Measurements from ENCODE around the gene BEND3. TPM values are rescaled to one million over a fixed set of nuclear protein-coding genes. Genes with fewer than 3 reads are reported as not detected.

Gene BEND3
- total and polyA plus RNA-seq, 2 experiments from 2014 or later, result 9.2 to 33.7 TPM

DNA sequence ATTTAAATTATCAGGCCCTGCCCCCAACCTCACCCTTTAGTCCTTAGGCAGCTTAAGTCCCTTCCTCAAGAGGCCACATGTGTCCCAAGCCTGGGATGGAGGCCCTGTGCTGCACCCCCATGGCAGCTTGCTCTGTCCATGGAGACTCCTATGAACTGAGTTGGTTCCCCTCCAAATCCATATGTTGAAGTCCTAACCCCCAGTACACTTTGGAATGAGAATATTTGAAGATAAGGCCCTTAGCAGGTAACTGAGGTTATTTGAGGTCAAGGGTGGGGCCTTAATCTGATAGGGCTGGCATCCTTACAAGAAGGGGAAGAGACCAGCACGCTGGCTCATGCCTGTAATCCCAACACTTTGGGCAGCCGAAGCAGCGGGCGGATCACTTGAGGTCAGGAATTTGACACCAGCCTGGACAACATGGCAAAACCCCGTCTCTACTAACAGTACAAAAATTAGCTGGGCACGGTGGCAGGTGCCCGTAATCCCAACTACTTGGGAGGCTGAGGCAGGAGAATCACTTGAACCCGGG, 6.7 kb upstream of the BEND3 start (continued):
- TF ChIP-seq, protein P1, sequence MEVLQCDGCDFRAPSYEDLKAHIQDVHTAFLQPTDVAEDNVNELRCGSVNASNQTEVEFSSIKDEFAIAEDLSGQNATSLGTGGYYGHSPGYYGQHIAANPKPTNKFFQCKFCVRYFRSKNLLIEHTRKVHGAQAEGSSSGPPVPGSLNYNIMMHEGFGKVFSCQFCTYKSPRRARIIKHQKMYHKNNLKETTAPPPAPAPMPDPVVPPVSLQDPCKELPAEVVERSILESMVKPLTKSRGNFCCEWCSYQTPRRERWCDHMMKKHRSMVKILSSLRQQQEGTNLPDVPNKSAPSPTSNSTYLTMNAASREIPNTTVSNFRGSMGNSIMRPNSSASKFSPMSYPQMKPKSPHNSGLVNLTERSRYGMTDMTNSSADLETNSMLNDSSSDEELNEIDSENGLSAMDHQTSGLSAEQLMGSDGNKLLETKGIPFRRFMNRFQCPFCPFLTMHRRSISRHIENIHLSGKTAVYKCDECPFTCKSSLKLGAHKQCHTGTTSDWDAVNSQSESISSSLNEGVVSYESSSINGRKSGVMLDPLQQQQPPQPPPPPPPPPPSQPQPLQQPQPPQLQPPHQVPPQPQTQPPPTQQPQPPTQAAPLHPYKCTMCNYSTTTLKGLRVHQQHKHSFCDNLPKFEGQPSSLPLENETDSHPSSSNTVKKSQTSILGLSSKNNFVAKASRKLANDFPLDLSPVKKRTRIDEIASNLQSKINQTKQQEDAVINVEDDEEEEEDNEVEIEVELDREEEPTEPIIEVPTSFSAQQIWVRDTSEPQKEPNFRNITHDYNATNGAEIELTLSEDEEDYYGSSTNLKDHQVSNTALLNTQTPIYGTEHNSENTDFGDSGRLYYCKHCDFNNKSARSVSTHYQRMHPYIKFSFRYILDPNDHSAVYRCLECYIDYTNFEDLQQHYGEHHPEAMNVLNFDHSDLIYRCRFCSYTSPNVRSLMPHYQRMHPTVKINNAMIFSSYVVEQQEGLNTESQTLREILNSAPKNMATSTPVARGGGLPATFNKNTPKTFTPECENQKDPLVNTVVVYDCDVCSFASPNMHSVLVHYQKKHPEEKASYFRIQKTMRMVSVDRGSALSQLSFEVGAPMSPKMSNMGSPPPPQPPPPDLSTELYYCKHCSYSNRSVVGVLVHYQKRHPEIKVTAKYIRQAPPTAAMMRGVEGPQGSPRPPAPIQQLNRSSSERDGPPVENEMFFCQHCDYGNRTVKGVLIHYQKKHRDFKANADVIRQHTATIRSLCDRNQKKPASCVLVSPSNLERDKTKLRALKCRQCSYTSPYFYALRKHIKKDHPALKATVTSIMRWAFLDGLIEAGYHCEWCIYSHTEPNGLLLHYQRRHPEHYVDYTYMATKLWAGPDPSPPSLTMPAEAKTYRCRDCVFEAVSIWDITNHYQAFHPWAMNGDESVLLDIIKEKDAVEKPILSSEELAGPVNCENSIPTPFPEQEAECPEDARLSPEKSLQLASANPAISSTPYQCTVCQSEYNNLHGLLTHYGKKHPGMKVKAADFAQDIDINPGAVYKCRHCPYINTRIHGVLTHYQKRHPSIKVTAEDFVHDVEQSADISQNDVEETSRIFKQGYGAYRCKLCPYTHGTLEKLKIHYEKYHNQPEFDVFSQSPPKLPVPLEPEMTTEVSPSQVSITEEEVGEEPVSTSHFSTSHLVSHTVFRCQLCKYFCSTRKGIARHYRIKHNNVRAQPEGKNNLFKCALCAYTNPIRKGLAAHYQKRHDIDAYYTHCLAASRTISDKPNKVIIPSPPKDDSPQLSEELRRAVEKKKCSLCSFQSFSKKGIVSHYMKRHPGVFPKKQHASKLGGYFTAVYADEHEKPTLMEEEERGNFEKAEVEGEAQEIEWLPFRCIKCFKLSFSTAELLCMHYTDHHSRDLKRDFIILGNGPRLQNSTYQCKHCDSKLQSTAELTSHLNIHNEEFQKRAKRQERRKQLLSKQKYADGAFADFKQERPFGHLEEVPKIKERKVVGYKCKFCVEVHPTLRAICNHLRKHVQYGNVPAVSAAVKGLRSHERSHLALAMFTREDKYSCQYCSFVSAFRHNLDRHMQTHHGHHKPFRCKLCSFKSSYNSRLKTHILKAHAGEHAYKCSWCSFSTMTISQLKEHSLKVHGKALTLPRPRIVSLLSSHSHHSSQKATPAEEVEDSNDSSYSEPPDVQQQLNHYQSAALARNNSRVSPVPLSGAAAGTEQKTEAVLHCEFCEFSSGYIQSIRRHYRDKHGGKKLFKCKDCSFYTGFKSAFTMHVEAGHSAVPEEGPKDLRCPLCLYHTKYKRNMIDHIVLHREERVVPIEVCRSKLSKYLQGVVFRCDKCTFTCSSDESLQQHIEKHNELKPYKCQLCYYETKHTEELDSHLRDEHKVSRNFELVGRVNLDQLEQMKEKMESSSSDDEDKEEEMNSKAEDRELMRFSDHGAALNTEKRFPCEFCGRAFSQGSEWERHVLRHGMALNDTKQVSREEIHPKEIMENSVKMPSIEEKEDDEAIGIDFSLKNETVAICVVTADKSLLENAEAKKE (CRISPR knock-in tag; IDR thresholded peaks at IDR 0.05), result no peak
- TF ChIP-seq ZNF114 (CRISPR knock-in tag; IDR thresholded peaks at IDR 0.05), result no peak
- TF ChIP-seq, protein P2, sequence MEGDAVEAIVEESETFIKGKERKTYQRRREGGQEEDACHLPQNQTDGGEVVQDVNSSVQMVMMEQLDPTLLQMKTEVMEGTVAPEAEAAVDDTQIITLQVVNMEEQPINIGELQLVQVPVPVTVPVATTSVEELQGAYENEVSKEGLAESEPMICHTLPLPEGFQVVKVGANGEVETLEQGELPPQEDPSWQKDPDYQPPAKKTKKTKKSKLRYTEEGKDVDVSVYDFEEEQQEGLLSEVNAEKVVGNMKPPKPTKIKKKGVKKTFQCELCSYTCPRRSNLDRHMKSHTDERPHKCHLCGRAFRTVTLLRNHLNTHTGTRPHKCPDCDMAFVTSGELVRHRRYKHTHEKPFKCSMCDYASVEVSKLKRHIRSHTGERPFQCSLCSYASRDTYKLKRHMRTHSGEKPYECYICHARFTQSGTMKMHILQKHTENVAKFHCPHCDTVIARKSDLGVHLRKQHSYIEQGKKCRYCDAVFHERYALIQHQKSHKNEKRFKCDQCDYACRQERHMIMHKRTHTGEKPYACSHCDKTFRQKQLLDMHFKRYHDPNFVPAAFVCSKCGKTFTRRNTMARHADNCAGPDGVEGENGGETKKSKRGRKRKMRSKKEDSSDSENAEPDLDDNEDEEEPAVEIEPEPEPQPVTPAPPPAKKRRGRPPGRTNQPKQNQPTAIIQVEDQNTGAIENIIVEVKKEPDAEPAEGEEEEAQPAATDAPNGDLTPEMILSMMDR (conservative IDR thresholded peaks at IDR 0.05; ENCODE audit: low read depth in 2 of 2), result no peak
- no peak for TF ChIP-seq NANOG (IDR thresholded peaks at IDR 0.05; ENCODE audit: borderline replicate concordance)
- TF ChIP-seq, protein P3, sequence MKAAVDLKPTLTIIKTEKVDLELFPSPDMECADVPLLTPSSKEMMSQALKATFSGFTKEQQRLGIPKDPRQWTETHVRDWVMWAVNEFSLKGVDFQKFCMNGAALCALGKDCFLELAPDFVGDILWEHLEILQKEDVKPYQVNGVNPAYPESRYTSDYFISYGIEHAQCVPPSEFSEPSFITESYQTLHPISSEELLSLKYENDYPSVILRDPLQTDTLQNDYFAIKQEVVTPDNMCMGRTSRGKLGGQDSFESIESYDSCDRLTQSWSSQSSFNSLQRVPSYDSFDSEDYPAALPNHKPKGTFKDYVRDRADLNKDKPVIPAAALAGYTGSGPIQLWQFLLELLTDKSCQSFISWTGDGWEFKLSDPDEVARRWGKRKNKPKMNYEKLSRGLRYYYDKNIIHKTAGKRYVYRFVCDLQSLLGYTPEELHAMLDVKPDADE (IDR thresholded peaks at IDR 0.05), result no peak
- no peak for TF ChIP-seq JUNB (IDR thresholded peaks at IDR 0.05; ENCODE audit: unreplicated experiment)

DNA sequence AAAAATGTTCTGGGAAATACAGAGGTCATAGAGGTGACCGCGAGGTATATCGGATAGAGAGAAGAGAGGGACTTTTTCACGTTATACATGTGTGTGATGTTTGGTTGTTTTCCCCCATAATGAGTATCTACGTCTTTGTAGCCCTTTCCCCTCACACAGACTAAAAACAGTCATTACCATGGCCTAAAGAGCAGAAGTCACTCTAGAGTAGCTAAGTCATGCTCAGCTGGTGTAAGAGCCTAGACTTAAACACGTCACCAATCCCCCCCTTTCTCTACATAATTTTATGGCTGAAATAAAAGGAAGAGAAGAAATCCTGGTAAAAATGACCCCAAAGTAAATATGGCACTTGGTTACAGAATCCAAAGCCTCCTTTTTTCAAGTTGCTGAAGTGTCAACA, 6.0 kb upstream of the BEND3 start:
- Histone ChIP-seq H3K79me2 (replicated peaks; ENCODE audit: insufficient read depth) (no peaks in the 10 kb centered on the region), H2AFZ (no peak overlapping the region), H3K36me3 (ENCODE audit: insufficient read depth) (no peaks in the 10 kb centered on the region), H3K27me3 (ENCODE audit: insufficient read depth) (no peaks in the 10 kb centered on the region), H3K4me3 (no peak overlapping the region), H3K4me2 (no peak overlapping the region), H3K9me2 (ENCODE audit: insufficient read depth) (no peaks in the 10 kb centered on the region), H3K27ac (ENCODE audit: low read depth) (no peak overlapping the region), H3F3A (replicated peaks; ENCODE audit: low read depth) (0 out of 2 replicates have a peak, but pooled peaks cover 5% of the 10 kb centered on the region), H4K20me1 (replicated peaks; ENCODE audit: insufficient read depth) (no peaks in the 10 kb centered on the region), H3K4me1 (ENCODE audit: insufficient read depth) (peaks cover 16% of the 10 kb centered on the region)
- DNase-seq (ENCODE audit: low spot score), result no peak
- Mint-ChIP-seq H3K27ac (peak overlapping the region; percentile 47; the same call in 1 of the 2 replicates), H3K36me3 (ENCODE audit: low read depth) (no peaks in the 10 kb centered on the region), H3K4me1 (peaks cover 40% of the 10 kb centered on the region), H3K9me3 (no peaks in the 10 kb centered on the region), H3K27me3 (ENCODE audit: insufficient read depth, low read depth, poor library complexity) (peaks cover 4% of the 10 kb centered on the region), H3K4me3 (no peak overlapping the region)
- TF ChIP-seq NANOG (IDR thresholded peaks at IDR 0.05; ENCODE audit: borderline replicate concordance) (no peak), ZNF331 (CRISPR knock-in tag; IDR thresholded peaks at IDR 0.05; ENCODE audit: low read depth) (no peak)
- TF ChIP-seq, protein P2 (conservative IDR thresholded peaks at IDR 0.05; ENCODE audit: low read depth in 2 of 2), result no peak
- no peak for ATAC-seq

Data from GM23338 (cell line).